Measurements from ENCODE around the gene SRSF3. TPM values are rescaled to one million over a fixed set of nuclear protein-coding genes. Genes with fewer than 3 reads are reported as not detected.

Gene SRSF3
- total and polyA plus RNA-seq, 9 of the 15 experiments (the other 6 are each of a cell fraction or from before 2014, with no cell fraction given) = 337 to 1,200 (median 518) TPM

- DNase-seq (ENCODE audit: extremely low read depth in 1 of 4, low spot score in 3 of 4) = no peak
- H3K4me1 ChIP-seq (replicated peaks in 1 of 2; ENCODE audit: control insufficient read depth in 2 of 2, insufficient read depth in 2 of 2, low read length in 2 of 2) = no peaks in the 10 kb centered on the region; a peak in 2 of 5 replicates
- POLR2A ChIA-PET = interaction anchor here (0.6 to 2.0 kb wide), 6 partner anchors 9 to 35 kb away, joined by 3 to 13 read pairs (median 4); no protein-coding TSS in a partner anchor
- no peak for FAIRE-seq
- BruUV-seq (replicated peaks) = no TSS peak
- no peaks in the 10 kb centered on the region for H4K20me1 ChIP-seq (replicated peaks; ENCODE audit: control insufficient read depth, insufficient read depth, low read length)
- WGBS (ENCODE audit: insufficient coverage, low coverage, missing lambda C conversion rate) = 48% methylated on average over 4 of the region's 4 CpGs
- no peak overlapping the region for H3K27ac ChIP-seq (ENCODE audit: extremely low read depth, low read depth, low read length)
- intact Hi-C loops (cut with micrococcal nuclease) (no loop called here), in situ Hi-C loops (cut with MboI) (no loop called here)
- H3K27me3 ChIP-seq (ENCODE audit: control insufficient read depth in 2 of 2, insufficient read depth in 2 of 2, low read length in 2 of 2) = no peaks in the 10 kb centered on the region
- no peak for TF ChIP-seq ASH1L (IDR thresholded peaks at IDR 0.05; ENCODE audit: borderline replicate concordance, low read depth, partially characterized antibody)
- peak in 1 of 3 experiments; percentile 25; a peak in 1 of 6 replicates for TF ChIP-seq CTCF (IDR thresholded peaks at IDR 0.05 in 2 of 3, conservative IDR thresholded peaks at IDR 0.05 in 1 of 3; ENCODE audit: insufficient read depth in 2 of 3, low read depth in 1 of 3, low read length in 3 of 3)
- no peak for TF ChIP-seq CCAR2 (IDR thresholded peaks at IDR 0.05; ENCODE audit: low read depth, low read length)
- H3K9me3 ChIP-seq (replicated peaks; ENCODE audit: control insufficient read depth, insufficient read depth, low read depth, low read length) = no peaks in the 10 kb centered on the region
- H3K9me1 ChIP-seq (ENCODE audit: control insufficient read depth, insufficient read depth, low read length) = no peaks in the 10 kb centered on the region
- H3K79me2 ChIP-seq (ENCODE audit: control insufficient read depth, insufficient read depth, low read length) = no peaks in the 10 kb centered on the region
- H3K36me3 ChIP-seq (ENCODE audit: control insufficient read depth, insufficient read depth, low read length) = no peaks in the 10 kb centered on the region
- H3K4me3 ChIP-seq = no peak overlapping the region
- ATAC-seq = peak; percentile 59
- H3K9ac ChIP-seq (ENCODE audit: insufficient read depth in 1 of 2, low read depth in 2 of 2, low read length in 2 of 2) = no peak overlapping the region
- no peak overlapping the region for H3K4me2 ChIP-seq (ENCODE audit: insufficient read depth, low read length)
- H2AFZ ChIP-seq (ENCODE audit: low read depth, low read length) = peak overlapping the region; percentile 49; the same call in 1 of the 2 replicates
- CTCF ChIA-PET (ENCODE audit: low intra/inter-chr PET ratio) = no interaction called here
These were observed 33.3 kb upstream of the SRSF3 start for GRCh38 chr6:36560822-36561221.
